Gastroesophageal sphincter (tissue), 3 donors: ENCODE measurements around the gene SLC2A11.
"Not testable (repeated sequence)": the region's sequence is repeated elsewhere in the genome, so short reads cannot be mapped to it uniquely, and the experiment has no call there.

Experiments used
- EP300 ChIP-seq: sonication (generic); formaldehyde crosslinking; IDR thresholded peaks from one replicate; pipeline ENCODE4 v1.6.1; 2017; ENCODE audit warnings: antibody characterized with exemption, mild to moderate bottlenecking
- POLR2A ChIP-seq, 2 donors: fragments of 450-650 bp; IDR thresholded peaks; one replicate each; pipeline ENCODE4 v1.6.1; 2017; ENCODE audit warnings: antibody characterized with exemption in 2 of 2, mild to moderate bottlenecking in 2 of 2, moderate library complexity in 1 of 2
- POLR2AphosphoS5 ChIP-seq: sonication (generic); formaldehyde crosslinking; IDR thresholded peaks from one replicate; pipeline ENCODE4 v1.6.1; 2017; ENCODE audit warnings: antibody characterized with exemption
- TF ChIP-seq, protein P1 (sequence below), 4 experiments: fragments of 200-600 bp in 2 of 4; fragments of 450-650 bp in 2 of 4; sonication (generic) in 1 of 4; IDR thresholded peaks; one replicate each; pipeline ENCODE4 v1.5.1; 2017 to 2019; ENCODE audit warnings: antibody characterized with exemption in 4 of 4, mild to moderate bottlenecking in 2 of 4, moderate library complexity in 2 of 4

DNA sequence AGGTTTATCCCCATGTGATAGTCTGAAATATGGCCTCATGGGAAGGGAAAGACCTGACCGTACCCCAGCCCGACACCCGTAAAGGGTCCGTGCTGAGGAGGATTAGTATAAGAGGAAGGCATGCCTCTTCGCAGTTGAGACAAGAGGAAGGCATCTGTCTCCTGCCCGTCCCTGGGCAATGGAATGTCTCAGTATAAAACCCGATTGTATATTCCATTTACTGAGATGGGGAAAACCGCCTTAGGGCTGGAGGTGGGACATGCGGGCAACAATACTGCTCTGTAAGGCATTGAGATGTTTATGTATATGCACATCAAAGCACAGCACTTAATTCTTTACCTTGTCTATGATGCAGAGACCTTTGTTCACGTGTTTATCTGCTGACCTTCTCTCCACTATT is 49.7 kb downstream of the SLC2A11 start:
- TF ChIP-seq, protein P1, sequence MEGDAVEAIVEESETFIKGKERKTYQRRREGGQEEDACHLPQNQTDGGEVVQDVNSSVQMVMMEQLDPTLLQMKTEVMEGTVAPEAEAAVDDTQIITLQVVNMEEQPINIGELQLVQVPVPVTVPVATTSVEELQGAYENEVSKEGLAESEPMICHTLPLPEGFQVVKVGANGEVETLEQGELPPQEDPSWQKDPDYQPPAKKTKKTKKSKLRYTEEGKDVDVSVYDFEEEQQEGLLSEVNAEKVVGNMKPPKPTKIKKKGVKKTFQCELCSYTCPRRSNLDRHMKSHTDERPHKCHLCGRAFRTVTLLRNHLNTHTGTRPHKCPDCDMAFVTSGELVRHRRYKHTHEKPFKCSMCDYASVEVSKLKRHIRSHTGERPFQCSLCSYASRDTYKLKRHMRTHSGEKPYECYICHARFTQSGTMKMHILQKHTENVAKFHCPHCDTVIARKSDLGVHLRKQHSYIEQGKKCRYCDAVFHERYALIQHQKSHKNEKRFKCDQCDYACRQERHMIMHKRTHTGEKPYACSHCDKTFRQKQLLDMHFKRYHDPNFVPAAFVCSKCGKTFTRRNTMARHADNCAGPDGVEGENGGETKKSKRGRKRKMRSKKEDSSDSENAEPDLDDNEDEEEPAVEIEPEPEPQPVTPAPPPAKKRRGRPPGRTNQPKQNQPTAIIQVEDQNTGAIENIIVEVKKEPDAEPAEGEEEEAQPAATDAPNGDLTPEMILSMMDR (IDR thresholded peaks at IDR 0.05), result not testable (repeated sequence)
- TF ChIP-seq POLR2AphosphoS5; POLR2A (IDR thresholded peaks at IDR 0.05); EP300: not testable (repeated sequence)
